Heart left ventricle (tissue), 13 donors: ENCODE results near the gene CSMD2.

ENCODE experiments used
- CTCF ChIP-seq, 12 donors: fragments of 200-600 bp; sonication (generic) in 4 of 12; IDR thresholded peaks; one replicate each; pipeline versions ENCODE4 v1.5.0 to v1.8.0; 2018 to 2022; ENCODE audit warnings: antibody characterized with exemption in 12 of 12, mild to moderate bottlenecking in 5 of 12
- POLR2A ChIP-seq, 2 donors: fragments of 450-650 bp; IDR thresholded peaks; one replicate each; pipeline ENCODE4 v1.6.1; 2017; ENCODE audit warnings: antibody characterized with exemption in 2 of 2, mild to moderate bottlenecking in 2 of 2, moderate library complexity in 2 of 2
- donor health status: ischemic (EF 13 %, LVEDD 7.1; RV severe dilation, severe dysfunction).
- donor health status: DM: no; HTN: yes; CAD: no.
- donor health status: DM: no; HTN: no; CAD: no.
- donor health status: ischemic (EF 25% LVEDD 6.9; RV normal size, moderate dysfunction).
- donor health status: ischemic (EF 25% LVEDD 5.7; RV mildly dilated, moderate dysfunction).
- donor health status: ischemic (EF 35%, LVEDD 5.7; RV mildly dilated, moderate dysfunction).
- donor health status: nonischemic (EF 11% LVEDD 7.7; RV severe dilation, severe dysfunction).
- donor health status: DM: yes; HTN: yes; CAD: no.
- donor health status: PGD.
- donor health status: ischemic (EF 29% LVEDD 5.4; RV normal size, mild dysfunction).
- donor health status: nonischemic (EF 23%, LVEDD 6.1; RV moderate dilation, normal function).

GRCh38 chr1:33470495-33471012 is 694.5 kb downstream of the CSMD2 start:
- TF ChIP-seq CTCF (IDR thresholded peaks at IDR 0.05) = peak; percentile 70 to 92 (median 85)
- no peak for TF ChIP-seq POLR2A (IDR thresholded peaks at IDR 0.05)
